ENCODE data around the gene LAMA5.

LAMA5 gene

DNA sequence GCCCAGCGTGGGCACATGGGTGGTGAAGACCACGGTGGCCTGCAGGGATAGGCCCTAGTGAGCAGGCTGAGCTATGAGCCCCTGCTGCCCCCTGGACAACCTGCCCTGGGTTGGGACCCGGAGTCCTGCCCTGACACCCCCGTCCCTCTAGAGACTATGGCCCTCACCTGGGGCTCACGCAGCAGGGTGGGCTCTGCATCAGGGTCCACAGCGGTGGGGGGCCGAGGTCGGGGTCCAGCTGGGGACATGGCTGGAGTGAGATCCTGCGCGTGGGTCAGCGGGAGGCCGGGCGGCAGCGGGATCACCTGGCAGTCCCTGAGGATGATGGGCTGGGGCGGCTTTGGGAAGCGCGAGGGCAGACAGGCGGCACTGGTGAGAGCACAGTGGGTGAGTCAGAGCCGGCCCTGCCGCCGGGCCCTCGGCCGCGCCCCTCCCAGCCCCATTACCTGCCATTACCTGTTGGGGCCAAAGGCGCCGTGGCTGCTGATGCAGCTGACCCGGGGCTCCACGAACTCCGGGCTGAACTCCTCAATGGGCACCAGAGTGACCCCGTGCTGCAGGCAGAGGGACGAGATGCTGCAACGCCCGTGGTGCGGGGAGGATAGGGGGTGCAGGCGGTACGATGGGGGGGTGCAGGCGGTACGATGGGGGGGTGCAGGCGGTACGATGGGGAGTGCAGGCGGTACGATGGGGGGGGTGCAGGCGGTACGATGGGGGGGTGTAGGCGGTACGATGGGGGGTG lies 36.4 kb downstream of the LAMA5 start:
- Histone ChIP-seq H3K4me3 (no peak overlapping the region), H3K36me3 (peaks cover 81% of the 10 kb centered on the region), H3K4me2 (no peak overlapping the region), H4K20me1 (peaks cover 25% of the 10 kb centered on the region; the same call in 1 of the 2 replicates), H3K27ac (no peak overlapping the region), H3K9ac (no peak overlapping the region), H3K9me3 (no peaks in the 10 kb centered on the region), H3K27me3 (no peaks in the 10 kb centered on the region), H3K4me1 (peaks cover 24% of the 10 kb centered on the region)
- no peak for TF ChIP-seq Cebpa-rat (IDR thresholded peaks at IDR 0.05)

DNA sequence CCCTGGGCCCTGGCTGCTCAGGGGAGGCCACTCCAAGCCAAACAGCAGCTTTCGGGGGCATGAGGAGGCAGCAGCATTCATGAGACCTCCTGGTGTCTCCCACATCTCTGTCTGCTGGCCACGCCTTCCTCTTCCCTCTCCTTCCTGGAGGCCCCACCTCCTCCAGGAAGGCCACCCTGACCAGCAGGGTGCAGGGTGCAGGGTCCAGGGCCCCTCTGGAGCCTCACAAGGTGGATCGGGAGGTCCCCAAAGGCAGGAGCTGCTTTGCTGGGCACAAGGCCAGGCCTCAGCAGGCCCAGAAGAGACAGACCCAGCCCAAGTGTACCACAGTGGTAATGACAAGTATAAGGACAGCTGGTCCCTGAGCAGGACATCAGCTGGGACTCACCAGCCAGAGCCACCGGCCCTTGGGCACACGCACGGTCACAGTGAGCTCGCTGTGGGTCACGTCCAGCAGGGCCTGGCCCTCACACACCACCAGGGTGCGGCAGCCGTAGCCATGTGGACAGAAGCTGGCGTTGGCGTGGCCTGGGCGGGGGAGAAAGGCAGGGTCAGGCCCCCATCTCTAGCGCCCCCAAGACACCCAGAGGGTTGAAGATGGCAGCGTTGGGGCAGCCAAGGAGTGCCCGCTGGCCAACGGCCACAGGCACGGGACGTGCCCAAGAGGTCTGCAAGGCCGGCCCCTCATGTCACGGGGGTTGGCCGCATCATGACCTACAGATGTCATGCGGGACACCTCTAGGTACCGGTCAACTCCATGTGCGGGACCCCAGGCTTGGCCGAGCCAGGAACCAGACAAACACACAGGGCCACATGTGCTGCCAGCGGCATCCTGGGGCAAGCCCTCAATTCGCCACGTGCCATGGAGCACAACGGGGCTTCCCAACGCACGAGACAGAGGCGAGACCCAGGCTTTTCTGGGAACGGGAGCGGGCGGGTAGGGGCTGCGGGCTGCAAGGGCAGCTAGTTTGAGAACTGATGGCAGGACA lies 37.4 kb downstream of the LAMA5 start:
- TF ChIP-seq Cebpa-rat (IDR thresholded peaks at IDR 0.05): no peak
- Histone ChIP-seq H3K4me2 (no peak overlapping the region), H4K20me1 (peaks cover 20% of the 10 kb centered on the region; the same call in 1 of the 2 replicates), H3K27ac (no peak overlapping the region), H3K4me1 (peaks cover 13% of the 10 kb centered on the region), H3K27me3 (no peaks in the 10 kb centered on the region), H3K9me3 (no peaks in the 10 kb centered on the region), H3K9ac (no peak overlapping the region), H3K36me3 (peaks cover 90% of the 10 kb centered on the region), H3K4me3 (no peak overlapping the region)

DNA sequence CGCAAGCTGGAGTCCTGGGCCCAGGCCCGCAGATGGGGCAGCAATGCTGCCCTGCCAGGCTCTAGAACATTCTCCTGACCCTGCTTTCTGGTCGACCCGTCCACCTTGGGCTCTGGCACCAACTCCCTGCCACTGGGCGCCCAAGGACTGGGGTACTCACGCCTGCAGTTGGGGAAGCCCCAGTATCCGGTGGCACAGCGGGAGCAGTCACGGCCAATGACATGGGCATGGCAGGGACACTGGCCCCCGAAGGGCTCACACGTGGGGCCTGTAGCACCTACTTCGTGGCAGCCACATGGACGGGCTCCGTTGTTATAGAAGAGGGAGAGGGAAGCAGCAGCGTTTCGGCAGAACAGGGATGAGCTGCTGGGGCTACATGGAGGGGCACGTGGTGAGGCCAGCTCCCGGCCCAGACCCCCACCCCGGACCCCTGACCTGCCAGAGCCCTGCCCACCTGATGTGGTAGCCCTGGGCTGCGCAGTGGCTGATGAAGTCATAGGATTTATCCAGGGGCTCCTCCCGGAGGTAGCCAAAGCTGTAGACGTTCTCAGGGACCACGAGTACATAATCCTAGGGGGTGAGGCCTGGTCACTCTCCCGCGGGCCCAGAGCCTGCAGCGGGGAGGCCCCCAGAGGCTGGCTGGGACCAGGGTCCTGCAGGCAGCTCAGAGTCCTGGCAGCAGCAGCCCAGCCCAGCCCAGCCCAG lies 38.3 kb downstream of the LAMA5 start:
- Histone ChIP-seq H3K27ac (0 out of 2 replicates have a peak overlapping the region, but pooled peaks have one; percentile 13), H4K20me1 (peaks cover 20% of the 10 kb centered on the region; the same call in 1 of the 2 replicates), H3K27me3 (no peaks in the 10 kb centered on the region), H3K36me3 (peaks cover 90% of the 10 kb centered on the region), H3K4me2 (0 out of 2 replicates have a peak overlapping the region, but pooled peaks have one; percentile 17), H3K9me3 (no peaks in the 10 kb centered on the region), H3K4me1 (peaks cover 9% of the 10 kb centered on the region), H3K4me3 (no peak overlapping the region), H3K9ac (no peak overlapping the region)
- TF ChIP-seq Cebpa-rat (IDR thresholded peaks at IDR 0.05): no peak

DNA sequence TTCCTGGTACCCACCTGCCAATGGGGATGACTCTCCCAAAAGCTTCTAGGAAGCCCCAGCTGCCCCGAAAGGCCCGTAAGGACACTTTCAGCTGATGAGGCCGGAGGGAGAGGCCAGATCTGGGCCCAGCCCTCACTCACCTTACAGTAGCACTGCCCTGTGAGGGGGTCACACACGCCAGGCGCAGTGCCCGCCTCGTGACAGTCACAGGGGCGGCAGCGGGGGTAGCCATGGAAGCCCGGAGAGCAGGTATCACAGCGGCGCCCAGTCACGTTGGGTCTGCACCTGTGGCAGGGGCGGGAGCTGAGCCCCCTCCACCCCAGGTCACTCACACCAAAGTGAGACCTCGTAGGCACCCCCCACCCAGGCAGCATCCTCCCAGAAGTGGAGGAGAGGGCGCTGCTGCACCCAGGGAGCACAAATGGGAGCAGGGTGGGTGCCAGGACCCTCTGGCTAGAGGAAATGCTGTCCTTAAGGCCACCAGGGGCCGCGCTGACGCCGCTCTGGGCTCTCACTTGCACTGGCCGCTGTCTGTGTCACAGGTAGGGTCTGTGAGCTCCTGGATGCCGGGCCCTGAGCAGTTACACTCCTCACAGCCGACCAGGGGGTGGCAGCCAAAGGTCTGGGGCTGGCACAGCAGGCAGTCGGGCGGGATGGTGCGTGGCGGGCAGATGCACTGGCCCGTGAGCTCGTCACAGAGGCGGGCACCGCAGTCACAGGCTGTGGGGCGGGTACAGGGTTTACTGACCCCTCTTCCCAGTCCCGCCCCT lies 39.2 kb downstream of the LAMA5 start:
- Histone ChIP-seq H3K4me3 (no peak overlapping the region), H3K4me2 (peak overlapping the region; percentile 17; the same call in 1 of the 2 replicates), H3K4me1 (peaks cover 9% of the 10 kb centered on the region), H4K20me1 (peaks cover 20% of the 10 kb centered on the region; the same call in 1 of the 2 replicates), H3K27ac (0 out of 2 replicates have a peak overlapping the region, but pooled peaks have one; percentile 13), H3K36me3 (peaks cover 92% of the 10 kb centered on the region), H3K9ac (no peak overlapping the region), H3K27me3 (no peaks in the 10 kb centered on the region), H3K9me3 (no peaks in the 10 kb centered on the region)
- TF ChIP-seq Cebpa-rat (IDR thresholded peaks at IDR 0.05): no peak

DNA sequence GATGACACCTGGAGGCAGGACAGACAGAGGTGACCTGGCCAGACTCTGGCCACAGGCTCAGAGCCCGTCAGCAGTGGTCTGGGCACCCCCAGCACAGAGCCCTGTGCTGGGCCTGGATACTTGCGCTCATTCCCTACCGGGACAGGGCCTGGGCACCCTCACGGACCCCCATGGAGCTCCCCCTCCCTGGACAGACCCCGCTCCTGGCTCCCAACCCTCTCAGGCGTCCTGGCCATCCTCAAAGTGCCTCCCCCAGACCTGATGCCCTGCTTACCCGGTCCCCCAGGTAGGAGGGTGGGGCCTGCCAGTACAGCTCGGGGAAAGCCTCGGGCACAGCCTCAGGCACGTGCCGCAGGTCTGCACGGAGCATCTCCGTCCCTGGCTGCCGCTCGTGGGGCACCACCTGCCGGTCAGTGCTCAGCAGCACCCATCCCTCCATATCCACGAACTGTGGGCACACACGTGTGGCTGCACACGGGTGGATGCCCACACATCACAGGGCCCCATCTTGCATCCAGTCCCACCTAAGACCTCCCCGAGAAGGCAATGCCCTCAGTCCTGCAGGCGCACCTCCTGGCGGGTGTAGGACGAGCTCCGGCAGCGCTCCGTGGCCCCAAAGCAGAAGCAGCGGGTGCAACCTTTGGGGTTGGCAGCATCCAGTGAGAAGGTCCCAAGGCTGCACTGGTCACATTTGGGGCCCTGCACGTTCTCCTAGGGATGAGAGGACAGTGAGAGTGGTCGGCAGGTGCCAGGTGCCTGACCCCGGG lies 40.0 kb downstream of the LAMA5 start:
- Histone ChIP-seq H3K4me3 (no peak overlapping the region), H3K9ac (no peak overlapping the region), H3K9me3 (no peaks in the 10 kb centered on the region), H4K20me1 (peaks cover 20% of the 10 kb centered on the region; the same call in 1 of the 2 replicates), H3K27me3 (no peaks in the 10 kb centered on the region), H3K27ac (no peak overlapping the region), H3K4me1 (peaks cover 9% of the 10 kb centered on the region), H3K4me2 (no peak overlapping the region), H3K36me3 (peaks cover 86% of the 10 kb centered on the region)
- no peak for TF ChIP-seq Cebpa-rat (IDR thresholded peaks at IDR 0.05)

DNA sequence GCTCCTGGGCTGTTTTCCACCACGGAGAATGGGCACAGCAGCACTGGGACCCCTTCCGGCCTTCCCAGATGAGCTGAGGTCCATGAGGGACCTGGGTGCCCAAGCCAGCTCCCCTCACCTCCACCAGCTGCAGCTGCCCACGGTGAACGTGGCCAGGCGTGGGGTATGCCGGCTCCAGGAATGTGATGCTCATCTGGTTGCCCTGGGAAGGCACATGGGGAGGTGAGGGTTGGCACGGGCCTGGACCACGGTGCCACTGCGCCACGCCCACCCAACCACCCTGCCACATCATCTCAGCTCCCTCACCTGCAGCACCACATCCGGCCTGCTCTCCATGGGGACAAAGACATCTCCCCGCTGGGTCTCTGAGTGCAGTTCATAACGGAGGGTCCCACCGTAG lies 40.6 kb downstream of the LAMA5 start:
- Histone ChIP-seq H3K4me1 (peaks cover 9% of the 10 kb centered on the region), H3K36me3 (peaks cover 85% of the 10 kb centered on the region), H3K4me2 (no peak overlapping the region), H3K27me3 (no peaks in the 10 kb centered on the region), H3K27ac (no peak overlapping the region), H3K4me3 (no peak overlapping the region), H3K9ac (no peak overlapping the region), H3K9me3 (no peaks in the 10 kb centered on the region), H4K20me1 (peaks cover 20% of the 10 kb centered on the region; the same call in 1 of the 2 replicates)
- no peak for TF ChIP-seq Cebpa-rat (IDR thresholded peaks at IDR 0.05)

DNA sequence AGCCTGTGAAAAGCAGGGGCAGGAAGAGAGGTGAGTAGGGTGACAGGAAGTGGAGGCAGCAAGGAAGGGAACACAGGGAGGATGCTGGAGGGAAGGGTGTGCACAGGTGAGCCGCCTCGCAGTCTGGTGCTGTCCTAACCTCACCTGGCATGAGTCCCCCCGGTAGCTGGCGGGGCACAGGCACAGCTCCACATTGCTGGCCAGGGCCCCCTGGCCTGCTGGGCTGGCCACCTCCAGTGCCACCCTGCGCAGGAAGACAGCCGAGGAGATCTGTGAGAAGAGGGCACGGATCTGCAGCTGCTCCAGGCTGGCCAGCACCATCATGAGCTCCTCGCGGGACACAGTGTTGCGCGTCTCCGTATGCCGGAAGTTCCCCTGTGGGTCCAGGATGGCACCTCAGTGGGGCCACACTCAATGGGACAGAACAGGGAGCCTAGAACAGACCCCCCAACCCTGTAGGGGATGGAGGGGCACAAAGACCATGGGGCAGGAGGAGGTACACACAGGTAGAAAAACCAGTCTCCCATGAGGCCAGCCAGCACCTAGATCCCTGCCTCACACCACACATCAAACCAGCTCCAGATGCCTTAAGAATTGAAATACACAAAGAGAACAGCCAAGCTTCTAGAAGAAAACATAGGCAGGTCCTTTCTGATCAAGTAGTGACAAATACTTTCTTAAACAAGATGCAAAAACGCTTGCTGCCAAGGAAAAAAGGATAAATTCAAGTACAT lies 41.8 kb downstream of the LAMA5 start:
- peaks cover 79% of the 10 kb centered on the region for H3K36me3 ChIP-seq
- H3K27me3 ChIP-seq: no peaks in the 10 kb centered on the region
- TF ChIP-seq Cebpa-rat (IDR thresholded peaks at IDR 0.05): no peak

More for the DNA sequence above, 41.8 kb downstream of the LAMA5 start:
- H4K20me1 ChIP-seq: peaks cover 20% of the 10 kb centered on the region; the same call in 1 of the 2 replicates
- no peak overlapping the region for H3K4me3 ChIP-seq
- no peak overlapping the region for H3K4me2 ChIP-seq
- peaks cover 9% of the 10 kb centered on the region for H3K4me1 ChIP-seq
- no peaks in the 10 kb centered on the region for H3K9me3 ChIP-seq
- no peak overlapping the region for H3K9ac ChIP-seq
- H3K27ac ChIP-seq: no peak overlapping the region
